HG03432 (cell line): ENCODE data around the gene SUN3.
"Not testable (repeated sequence)": the region's sequence is repeated elsewhere in the genome, so short reads cannot be mapped to it uniquely, and the experiment has no call there.

Experiments used
- ATAC-seq: cut with Tn5 transposase; IDR thresholded peaks from one replicate; pipeline ENCODE4 v1.9.1; 2021; ENCODE audit warnings: mild to moderate bottlenecking, moderate library complexity; ENCODE audit not compliant: unreplicated experiment

The SUN3 gene

DNA sequence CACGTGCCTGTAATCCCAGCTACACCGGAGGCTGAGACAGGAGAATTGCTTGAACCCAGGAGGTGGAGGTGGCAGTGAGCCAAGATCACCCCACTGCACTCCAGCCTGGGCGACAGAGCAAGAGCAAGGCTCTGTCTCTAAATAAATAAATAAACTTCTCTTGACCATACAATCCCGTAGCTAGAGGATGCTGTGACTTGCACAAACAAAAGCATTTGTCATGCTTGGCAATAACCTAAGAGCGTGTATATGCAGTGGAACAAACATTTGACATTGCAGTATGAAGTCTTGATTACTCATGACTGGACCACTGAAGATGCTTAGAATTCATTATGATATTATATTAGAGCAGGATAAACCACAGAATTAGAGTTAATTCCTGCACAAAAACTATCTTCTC is 5.0 kb upstream of the SUN3 start:
- ATAC-seq = no peak

DNA sequence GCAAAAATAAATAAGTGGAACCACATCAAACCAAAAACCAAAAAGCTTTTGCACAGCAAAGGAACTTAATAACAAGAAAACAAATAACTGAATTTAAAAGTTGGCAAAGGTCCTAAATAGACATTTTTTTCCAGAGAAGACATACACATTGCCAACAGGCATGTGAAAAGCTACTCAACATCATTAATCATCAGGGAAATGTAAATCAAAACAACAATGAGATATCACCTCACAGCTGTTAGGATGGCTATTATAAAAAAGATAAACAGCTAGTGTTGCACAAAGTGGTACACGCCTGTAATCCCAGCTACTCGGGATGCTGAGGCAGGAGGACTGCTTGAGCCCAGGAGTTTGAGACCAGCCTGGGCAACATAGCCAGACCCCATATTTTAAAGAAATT is 2.2 kb upstream of the SUN3 start:
- no peak for ATAC-seq

DNA sequence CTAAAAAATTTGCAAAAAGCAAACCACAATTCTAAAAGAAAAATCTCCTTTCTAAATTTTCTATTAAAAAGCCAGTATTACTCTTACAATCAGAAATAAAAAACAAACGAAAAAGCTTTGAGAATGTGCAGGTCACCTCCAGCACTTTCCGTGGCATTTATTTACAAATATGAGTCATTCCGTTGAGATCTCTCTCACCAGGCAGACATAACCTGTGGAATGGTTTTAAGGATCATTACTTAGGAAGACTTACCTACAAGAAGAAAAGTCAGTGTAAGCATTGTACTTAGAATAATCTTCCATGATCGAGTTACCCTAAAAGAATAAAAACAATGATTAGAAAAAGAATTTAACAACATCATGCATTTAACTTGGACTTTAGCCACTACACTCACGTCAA is 3.3 kb downstream of the SUN3 start:
- ATAC-seq = no peak

DNA sequence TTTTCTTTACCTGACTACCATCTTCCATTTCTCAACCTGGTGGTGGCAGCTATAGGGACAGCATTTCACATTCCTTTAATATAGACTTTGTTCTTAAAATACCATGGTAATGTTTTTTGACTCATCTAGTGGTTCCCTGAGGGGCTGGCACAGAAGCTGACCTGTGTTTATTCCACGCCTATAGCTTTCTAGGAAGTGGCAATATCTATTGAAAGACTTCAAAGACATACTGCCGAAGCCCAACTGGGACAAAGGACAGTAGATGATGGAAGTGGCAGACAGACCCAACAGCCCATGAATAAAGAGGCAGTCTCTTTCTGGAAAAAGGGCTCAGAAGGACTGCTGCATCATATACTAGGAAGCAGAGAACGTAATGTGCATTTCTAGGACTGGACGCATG is 11.2 kb downstream of the SUN3 start:
- ATAC-seq = no peak

DNA sequence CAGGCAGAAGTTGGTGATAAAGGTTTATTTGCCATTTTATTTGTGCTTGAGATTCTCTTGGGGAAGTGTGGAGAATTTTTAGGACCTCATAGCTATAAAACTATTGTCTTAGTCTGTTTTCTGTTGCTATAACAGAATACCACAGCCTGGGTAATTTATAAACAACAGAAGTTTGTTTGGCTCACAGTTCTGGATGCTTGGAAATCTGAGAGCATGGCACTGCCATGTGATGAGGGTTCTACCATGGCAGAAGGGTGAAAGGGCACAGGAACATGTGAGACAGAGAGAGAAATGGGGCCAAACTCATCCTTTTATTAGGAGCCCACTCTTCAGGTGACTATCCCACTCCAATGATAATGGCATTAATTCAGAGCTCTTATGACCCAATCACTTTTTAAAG is 12.3 kb downstream of the SUN3 start:
- no peak for ATAC-seq

DNA sequence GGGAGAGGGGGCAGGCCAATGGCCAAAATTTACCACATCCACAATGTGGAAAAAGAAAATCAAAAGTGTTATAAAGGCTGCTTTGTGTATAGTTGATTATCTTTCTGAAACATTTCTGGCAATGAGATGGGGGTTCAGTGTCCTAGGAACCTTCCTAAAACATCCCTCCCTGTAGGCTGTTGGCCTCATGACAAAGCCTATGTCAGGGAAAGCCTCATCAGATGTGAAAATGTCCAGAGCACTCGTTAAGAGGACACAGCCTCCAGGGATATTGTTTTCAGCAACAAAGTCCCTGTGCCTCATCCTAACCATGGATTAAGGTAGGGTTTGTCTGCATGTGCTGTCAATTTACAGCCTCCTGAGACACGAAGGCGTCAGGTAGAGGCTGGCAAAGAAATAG is 17.0 kb downstream of the SUN3 start:
- no peak for ATAC-seq

DNA sequence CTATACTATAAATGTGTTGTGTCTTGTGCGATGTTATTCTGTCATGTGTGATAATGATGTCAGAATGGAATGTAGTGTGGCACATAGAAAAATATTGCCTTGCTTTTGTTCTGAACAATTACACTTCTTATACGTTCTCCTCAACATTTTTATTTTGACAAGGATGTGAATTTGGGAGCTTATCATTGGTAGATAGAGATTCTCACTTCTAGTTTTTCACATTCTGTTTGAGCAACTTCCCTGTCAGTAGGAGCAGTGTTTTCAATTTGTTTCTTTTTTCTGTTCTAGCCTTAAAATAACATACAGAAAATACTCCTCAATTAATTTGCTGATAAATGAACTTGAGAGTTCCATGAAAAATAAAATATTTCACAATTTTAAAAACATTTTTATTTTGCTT is 17.6 kb downstream of the SUN3 start:
- ATAC-seq = no peak

DNA sequence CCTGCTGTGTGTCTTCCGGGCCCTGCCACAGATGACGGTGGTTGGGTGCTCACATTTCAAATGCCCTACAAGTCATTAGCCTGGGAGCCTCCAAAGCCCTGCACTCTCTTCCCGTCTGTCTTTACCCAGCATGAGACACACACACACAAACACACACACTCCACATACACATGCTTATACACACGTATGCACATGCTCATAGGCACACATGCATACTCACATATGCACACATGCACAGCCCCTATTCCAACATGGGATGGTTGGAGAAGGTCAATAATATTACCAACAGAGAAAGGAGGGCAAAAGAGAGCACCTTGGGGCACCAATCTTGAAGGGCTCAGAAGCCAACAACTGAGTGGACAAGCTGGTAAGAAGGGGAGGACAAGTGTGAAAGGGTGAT is 19.0 kb downstream of the SUN3 start:
- ATAC-seq = no peak

DNA sequence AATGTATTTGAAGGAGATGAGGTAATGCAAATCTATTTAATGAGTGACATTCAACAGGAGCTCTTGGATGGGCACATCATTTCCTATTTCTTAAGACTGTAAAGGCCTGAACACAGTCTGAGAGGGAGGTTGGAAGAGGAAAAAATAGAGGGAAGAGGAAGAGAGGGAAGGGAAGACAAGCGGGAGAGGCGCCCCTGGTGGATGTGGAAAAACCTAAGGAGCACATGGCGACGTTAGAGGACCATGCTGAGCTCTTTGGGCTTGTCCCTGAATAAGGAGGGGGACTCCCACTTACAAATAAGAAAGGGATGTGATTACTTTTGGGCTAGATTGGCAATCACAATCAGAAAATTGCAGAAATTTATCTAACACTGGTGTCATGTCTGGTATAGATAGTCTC is 19.6 kb downstream of the SUN3 start:
- ATAC-seq = no peak

DNA sequence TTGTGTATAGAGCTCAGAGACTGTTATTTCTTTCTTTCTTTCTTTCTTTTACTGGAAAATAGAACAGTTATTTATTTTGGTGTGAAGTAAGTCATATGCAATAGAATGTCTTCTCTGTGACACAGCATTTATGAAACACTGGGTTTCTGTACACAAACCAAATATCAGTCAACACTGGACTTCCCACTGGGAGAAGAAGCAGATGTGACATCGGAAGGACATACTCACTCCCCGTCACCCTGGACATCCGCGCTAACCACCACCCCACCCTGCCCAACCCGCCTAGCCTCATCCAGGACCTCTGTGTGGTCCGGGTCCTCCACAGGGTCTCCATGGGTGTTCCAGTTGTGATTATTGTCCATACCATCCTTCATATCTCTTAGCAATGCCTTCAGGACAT is 22.0 kb downstream of the SUN3 start:
- no peak for ATAC-seq

DNA sequence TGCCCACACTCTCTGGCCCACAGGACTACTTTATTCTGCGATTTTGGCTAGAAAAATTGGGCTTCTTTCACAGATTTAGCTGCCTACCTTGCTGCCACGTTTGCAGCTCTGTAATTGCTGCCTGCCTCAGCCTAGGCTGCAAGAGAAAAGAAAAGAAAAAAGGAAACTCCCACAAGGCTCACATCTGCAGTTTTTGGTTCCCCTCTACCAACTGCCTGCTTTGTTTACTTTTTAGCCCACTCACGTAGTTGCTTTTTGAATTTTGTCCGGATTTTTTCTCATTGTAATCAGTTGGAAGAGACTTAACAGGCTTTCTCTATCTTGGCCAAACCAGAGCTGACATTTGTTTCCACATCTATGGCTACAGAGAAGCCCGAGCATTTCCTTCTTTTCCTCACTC is 24.3 kb downstream of the SUN3 start:
- peak; percentile 81 for ATAC-seq

DNA sequence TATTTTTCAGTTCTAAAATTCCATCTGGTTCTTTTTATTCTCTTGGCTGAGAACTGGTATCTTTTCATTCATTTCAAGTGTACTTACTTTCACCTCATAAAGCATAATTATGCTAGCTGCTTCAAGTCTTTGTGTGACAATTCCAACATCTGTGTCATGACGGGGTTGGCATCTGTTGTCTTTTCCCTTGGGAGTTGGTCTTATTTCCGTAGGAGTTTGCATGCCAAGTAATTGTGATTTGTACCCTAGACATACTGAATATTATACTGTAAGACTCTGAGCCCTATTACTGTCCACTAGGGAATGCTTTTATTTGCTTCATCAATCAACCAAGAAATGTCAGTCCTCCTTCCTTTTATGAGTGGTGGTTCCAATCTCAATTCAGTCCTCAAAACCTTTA is 24.9 kb downstream of the SUN3 start:
- peak; percentile 19 for ATAC-seq

DNA sequence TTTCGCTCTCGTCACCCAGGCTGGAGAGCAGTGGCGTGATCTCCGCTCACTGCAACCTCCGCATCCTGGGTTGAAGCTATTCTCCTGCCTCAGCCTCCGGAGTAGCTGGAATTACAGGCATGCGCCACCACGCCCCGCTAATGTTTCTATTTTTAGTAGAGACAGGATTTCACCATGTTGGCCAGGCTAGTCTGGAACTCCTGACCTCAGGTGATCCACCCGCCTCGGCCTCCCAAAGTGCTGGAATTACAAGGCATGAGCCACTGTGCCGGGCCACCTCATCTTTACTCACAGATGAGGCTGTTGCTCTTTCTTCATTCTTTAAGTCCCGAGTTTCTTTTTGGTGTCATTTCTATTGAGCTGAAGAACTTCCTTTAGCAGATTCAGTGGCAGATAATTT is 28.7 kb downstream of the SUN3 start:
- ATAC-seq = not testable (repeated sequence)

DNA sequence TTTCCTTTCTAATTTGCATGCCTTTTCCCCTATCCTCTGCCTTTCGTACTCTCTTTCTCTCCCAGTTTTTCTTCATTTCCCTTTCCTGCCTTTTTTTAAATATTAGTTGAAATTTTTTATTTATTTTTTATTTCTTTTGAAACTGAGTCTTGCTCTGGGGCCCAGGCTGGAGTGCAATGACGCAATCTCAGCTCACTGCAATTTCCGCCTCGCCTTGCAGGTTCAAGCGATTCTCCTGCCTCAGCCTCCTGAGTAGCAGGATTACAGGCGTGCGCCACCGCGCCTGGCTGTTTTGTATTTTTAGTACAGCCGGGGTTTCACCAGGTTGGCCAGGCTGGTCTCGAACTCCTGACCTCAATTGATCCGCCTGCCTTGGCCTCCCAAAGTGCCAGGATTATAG is 29.5 kb downstream of the SUN3 start:
- no peak for ATAC-seq

DNA sequence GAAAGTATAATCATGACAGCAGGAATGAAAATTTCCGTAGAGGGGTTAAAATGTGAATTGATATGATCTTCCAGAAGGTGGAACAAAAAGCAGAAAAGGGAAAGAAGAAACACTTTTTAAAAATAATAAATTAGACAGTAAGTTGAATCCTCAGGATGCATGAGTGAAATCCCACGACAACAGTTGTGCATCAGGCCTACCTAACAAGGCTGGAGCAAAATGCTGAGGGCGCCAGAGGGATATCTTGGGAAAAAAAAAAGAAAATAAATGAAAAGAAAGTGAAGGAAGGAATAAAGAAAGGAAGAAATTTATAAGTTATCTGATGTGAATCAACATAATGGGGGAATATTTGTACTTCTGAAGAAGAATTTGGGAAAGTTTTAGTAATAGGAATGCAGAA is 36.5 kb downstream of the SUN3 start:
- ATAC-seq = no peak

DNA sequence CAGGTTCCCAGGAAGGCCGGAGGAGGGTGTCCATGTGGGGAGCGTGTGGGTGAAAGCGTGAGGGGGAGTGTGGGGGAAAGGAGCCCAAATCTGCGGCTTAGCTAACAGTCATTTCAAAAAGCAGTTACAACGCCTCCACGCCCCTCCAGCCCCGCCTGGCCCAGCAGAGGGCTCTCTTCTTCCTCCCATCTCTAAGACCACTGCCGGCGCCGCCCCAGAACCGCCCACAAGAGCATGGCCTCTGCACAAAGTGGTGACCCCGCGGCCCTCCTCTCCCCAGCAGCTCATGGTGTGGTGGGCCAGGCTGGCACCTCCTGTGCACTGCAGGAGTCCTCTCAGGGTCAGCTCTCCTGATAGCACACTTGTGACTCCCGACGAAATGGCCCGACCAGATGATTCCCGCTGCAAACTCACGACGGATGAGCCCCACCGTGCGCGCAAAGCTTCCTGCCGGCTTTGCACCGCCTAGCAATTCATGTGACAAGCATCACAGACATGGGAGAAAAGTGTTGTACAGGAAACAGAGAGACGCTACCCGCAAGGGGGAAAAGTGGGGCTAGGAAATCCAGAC is 37.1 kb downstream of the SUN3 start:
- ATAC-seq = peak; percentile 99

DNA sequence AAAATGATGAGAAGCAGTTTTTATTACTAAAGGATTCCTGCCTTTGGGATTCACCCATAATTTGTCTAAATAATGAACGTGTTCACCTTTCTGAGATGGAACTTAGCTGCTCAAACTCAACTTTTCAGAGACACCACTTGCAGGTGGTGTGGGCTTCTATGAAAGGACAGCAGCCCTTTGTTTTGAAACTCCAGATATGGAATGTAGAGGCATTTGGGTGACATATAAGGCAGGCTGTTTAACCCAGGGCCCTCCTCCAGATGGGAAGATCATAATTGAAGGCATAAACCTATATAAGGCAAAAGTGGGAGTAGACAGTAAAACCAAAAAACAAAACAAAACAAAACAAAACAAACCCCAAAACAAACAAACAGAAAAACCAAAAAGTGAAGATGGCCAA is 37.6 kb downstream of the SUN3 start:
- no peak for ATAC-seq

DNA sequence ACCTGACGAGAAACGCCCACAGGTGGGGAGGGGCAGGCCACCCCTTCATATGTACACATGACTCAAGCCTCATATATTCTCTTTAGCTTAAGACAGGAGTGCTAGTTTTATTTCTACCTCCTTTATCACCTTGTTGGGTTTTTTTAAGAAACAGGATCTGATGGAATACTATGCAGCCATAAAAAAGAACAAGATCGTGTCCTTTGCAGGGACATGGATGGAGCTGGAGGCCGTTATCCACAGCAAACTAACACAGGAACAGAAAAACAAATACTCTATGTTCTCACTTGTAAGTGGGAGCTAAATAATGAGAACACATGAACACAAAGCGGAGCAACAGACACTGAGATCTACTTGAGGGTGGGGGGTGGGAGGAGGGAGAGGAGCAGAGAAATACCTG is 38.3 kb downstream of the SUN3 start:
- no peak for ATAC-seq

DNA sequence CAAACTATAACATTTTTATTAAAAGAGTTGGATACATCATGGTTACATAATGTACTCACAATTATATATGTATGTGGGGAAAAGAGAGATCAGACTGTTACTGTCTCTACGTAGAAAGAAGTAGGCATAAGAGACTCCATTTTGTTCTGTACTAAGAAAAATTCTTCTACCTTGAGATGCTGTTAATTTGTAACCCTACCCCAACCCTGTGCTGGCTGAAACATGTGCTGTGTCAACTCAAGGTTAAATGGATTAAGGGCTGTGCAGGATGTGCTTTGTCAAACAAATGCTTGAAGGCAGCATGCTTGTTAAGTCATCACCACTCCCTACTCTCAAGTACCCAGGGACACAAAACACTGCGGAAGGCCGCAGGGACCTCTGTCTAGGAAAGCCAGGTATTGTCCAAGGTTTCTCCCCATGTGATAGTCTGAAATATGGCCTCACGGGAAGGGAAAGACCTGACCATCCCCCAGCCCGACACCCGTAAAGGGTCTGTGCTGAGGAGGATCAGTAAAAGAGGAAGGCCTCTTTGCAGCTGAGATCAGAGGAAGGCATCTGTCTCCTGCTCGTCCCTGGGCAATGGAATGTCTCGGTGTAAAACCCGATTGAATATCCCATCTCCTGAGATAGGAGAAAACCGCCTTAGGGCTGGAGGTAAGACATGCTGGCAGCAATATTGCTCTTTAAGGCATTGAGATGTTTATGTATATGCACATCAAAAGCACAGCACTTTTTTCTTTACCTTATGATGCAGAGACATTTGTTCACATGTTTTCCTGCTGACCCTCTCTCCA is 39.1 kb downstream of the SUN3 start:
- not testable (repeated sequence) for ATAC-seq

DNA sequence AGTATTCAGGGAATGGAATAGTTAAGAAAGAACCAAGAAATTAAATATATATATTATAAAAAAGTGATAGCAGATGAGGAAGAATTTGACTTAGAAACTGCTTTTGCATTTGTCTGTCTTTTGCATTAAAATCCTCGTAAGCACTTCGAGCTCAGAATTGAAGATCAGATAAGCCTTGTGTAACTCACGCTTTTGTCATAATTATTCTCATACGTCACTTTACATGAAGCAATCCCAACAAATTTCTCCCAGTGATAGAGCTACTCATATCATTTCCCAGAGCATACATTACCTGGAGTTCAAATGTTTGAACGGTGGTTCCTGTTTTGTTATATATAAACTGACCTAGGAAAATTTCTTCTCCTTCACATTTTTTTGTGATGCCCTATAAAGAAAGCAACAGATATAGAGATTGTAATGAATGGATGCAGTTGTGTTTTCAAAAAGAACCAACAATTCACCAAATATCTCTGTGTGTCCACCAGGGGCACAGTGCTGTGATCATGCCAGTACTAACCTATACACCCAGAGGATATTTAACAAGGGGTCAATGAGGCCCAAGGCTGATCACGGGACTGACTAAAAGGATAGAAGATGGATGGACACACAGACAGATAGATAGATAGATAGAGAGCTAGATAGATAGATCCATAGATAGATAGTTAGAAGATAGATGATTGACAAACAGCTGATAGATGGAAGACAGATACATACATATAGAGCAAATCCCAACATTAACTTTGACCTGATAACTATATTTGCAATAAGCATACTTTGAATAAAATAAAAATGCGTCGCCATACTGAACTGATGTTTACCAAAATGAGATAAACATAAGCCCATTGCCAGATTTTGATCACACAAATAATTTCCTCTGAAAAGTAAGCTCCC is 40.2 kb downstream of the SUN3 start:
- no peak for ATAC-seq

DNA sequence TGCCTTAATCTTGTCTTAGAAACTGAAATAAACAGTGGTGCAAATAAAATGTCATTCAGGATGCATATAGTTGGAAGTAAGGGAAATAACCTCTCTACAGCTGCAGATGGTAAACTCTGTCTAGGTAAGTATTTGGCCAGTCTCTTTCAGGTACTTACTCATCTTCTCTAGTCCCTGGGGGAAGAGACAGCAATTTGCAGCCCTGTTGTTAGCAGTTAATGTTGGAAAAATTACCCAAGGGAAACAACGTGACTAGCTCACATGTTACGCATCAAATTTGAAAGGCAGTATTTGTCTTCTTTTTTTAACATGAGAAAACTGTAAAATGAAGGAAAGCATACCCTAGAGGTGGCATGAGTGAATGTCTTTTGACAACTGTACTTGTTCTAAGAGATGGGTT is 46.3 kb downstream of the SUN3 start:
- no peak for ATAC-seq

DNA sequence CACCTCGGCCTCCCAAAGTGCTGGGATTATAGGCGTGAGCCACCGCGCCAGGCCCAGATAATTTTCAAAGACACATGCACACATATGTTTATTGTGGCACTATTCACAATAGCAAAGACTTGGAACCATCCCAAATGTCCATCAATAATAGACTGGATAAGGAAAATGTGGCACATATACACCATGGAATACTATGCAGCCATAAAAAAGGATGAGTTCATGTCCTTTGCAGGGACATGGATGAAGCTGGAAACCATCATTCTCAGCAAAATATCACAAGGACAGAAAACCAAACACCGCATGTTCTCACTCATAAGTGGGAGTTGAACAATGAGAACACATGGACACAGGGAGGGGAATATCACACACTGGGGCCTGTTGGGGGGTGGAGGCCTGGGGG is 48.3 kb downstream of the SUN3 start:
- ATAC-seq = not testable (repeated sequence)
